KOPT-K1 (cell line): ENCODE data around the gene EFTUD2.

Experiments used
- H3K27ac ChIP-seq: fragments of 200-600 bp; sonication (generic); 2 replicates; pipeline ENCODE4 v1.5.1; 2016; ENCODE audit warnings: antibody characterized with exemption, mild to moderate bottlenecking, low read depth, low read length; ENCODE audit not compliant: poor library complexity, severe bottlenecking
- H3K36me3 ChIP-seq: fragments of 200-600 bp; sonication (generic); 2 replicates; pipeline ENCODE4 v1.5.1; 2017; ENCODE audit warnings: antibody characterized with exemption, mild to moderate bottlenecking, low read length, moderate library complexity; ENCODE audit not compliant: insufficient read depth
- H3K9me3 ChIP-seq: fragments of 200-600 bp; sonication (generic); 2 replicates; pipeline ENCODE4 v1.5.1; 2017; ENCODE audit warnings: antibody characterized with exemption, low read length, mild to moderate bottlenecking; ENCODE audit not compliant: insufficient read depth, poor library complexity, severe bottlenecking

Gene EFTUD2

GRCh38 chr17:44918006-44918405 is 18.8 kb upstream of the EFTUD2 start:
- H3K27ac ChIP-seq: no peak overlapping the region
- no peaks in the 10 kb centered on the region for H3K36me3 ChIP-seq
- no peaks in the 10 kb centered on the region for H3K9me3 ChIP-seq

GRCh38 chr17:44917456-44917855 is 18.2 kb upstream of the EFTUD2 start:
- Histone ChIP-seq H3K9me3 (no peaks in the 10 kb centered on the region), H3K27ac (no peak overlapping the region), H3K36me3 (no peaks in the 10 kb centered on the region)

GRCh38 chr17:44916781-44917241 is 17.6 kb upstream of the EFTUD2 start:
- Histone ChIP-seq H3K27ac (no peak overlapping the region), H3K9me3 (no peaks in the 10 kb centered on the region), H3K36me3 (no peaks in the 10 kb centered on the region)

DNA sequence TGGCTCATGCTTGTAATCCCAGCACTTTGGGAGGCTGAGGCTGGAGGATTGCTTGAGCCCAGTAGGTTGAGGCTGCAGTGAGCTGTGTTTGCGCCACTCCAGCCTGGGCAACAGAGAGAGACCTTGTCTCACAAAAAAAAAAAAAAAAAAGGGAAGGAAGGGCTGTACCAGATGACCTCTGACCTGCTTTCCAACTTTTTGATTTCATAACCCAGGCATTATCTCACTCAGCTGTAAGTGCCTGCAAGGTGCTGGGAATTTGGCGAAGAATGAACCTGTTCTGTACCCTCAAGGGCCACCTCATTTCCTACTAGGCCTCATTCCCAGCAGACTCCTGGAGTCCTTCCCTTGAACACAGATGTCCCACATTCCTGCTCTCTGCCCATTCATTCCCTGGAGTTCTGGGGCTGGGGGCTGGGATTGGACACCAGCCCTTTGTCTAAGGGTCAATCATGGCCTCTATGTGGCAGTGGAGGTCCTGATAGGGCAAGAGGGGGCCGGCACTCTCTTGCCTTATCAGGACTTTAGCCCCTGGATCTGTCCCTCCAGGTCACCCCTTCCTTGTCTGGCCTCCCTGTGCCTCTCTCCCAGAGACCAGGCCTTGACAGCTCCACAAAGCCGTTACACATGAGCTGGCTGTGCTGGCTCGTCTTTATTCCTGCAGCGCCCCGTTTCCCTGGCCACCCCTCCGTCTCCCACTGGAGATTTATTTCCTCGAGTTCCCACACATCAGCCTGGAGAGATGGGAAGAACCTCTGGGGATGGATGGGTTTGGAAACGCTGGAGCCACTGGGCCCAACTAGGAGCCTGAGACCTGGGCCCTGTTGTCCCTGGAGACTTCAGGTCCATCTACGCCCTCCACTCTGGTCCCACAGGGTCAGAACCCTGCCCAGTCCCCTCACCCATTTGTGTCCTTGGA is 16.9 kb upstream of the EFTUD2 start:
- Histone ChIP-seq H3K36me3 (no peaks in the 10 kb centered on the region), H3K9me3 (no peaks in the 10 kb centered on the region), H3K27ac (no peak overlapping the region)

DNA sequence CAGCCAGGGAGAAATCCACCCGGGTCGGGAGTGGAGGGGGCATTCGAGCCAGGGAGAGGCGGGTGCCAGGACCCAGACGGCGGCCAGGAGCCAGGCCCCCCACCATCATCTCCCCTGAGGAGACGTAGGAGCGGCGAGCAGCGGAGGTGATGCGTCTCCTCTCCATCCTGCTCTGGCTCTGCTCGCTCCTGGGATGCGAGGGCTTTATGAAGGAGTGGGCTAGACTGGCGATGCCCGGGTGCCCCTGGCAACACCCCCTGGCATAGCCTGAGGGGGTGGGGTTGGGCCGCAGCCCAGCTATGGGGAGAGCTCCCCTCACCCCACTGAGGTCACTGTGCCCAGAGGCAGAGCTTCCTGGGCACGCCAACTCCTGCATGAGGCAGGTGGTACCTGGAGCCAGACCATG is 16.1 kb upstream of the EFTUD2 start, which contains the start of gene GFAP:
GFAP (minus strand) TSS at position 180 of the 406 bp plus-strand sequence; CDS start at position 166, 14 bp downstream.
- H3K27ac ChIP-seq: no peak within 1 kb of the TSS
- no peaks in the 10 kb centered on the region for H3K9me3 ChIP-seq
- no peaks in the 10 kb centered on the region for H3K36me3 ChIP-seq

- no peaks in the 10 kb centered on the region for H3K9me3 ChIP-seq
- H3K27ac ChIP-seq: no peak overlapping the region
Observed at GRCh38 chr17:44914698-44915271, 15.5 kb upstream of the EFTUD2 start.

GRCh38 chr17:44914148-44914547 is 14.9 kb upstream of the EFTUD2 start:
- Histone ChIP-seq H3K36me3 (no peaks in the 10 kb centered on the region), H3K27ac (no peak overlapping the region), H3K9me3 (no peaks in the 10 kb centered on the region)

More at GRCh38 chr17:44914698-44915271, 15.5 kb upstream of the EFTUD2 start:
- H3K36me3 ChIP-seq: no peaks in the 10 kb centered on the region

DNA sequence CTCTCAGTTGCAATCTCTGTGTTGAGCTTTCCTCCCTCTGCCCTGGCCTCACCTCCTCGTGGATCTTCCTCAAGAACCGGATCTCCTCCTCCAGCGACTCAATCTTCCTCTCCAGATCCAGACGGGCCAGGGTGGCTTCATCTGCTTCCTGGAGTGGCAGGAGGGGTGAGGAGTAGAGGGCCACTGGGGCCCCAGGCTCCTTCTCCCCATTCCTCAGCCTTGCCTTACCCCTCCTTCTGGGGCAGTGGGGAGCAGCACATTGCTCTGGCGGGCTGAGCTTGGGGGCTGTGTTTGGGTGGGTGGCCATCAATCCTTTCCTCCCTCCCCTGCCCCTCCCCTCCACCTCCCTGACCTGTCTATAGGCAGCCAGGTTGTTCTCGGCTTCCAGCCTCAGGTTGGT is 14.4 kb upstream of the EFTUD2 start:
- Histone ChIP-seq H3K27ac (no peak overlapping the region), H3K36me3 (no peaks in the 10 kb centered on the region), H3K9me3 (no peaks in the 10 kb centered on the region)

- no peaks in the 10 kb centered on the region for H3K9me3 ChIP-seq
- H3K27ac ChIP-seq: no peak overlapping the region
- H3K36me3 ChIP-seq: no peaks in the 10 kb centered on the region
Observed at GRCh38 chr17:44912763-44913544, 13.7 kb upstream of the EFTUD2 start.

DNA sequence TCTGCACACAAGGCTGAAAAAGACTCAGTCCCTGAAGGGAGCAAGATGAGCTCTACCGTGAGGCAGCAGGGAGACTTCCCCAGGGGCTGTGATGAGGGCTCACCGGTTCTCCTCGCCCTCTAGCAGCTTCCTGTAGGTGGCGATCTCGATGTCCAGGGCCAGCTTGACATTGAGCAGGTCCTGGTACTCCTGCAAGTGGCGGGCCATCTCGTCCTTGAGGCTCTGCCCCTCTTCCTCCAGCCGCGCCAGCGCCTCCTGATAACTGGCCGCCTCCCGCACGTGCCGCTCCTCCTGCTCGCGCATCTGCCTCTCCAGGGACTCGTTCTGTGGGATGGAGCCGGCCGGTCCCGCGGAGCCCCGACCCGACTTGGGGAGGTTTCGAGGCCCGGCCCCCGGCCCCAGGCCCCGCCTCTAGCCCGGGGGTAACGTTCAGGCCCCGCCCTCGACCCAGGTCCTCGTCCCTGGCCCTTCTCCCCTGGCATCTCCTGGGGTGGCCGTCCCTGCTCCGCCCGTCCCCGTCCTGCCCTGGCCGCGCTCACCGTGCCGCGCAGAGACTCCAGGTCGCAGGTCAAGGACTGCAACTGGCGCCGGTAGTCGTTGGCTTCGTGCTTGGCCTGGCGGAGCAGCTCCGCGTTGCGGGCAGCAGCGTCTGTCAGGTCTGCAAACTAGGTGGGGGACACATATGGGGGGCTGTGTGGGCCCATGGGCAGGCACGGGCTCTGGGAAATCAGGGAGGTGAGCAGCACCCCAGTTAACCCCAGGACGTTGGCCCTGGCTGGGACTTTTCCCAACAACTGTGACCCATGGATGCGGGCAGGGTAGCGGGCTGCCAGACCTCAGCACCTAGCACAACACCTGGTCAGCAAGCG is 12.1 kb upstream of the EFTUD2 start:
- Histone ChIP-seq H3K36me3 (no peaks in the 10 kb centered on the region), H3K27ac (no peak overlapping the region), H3K9me3 (no peaks in the 10 kb centered on the region)

DNA sequence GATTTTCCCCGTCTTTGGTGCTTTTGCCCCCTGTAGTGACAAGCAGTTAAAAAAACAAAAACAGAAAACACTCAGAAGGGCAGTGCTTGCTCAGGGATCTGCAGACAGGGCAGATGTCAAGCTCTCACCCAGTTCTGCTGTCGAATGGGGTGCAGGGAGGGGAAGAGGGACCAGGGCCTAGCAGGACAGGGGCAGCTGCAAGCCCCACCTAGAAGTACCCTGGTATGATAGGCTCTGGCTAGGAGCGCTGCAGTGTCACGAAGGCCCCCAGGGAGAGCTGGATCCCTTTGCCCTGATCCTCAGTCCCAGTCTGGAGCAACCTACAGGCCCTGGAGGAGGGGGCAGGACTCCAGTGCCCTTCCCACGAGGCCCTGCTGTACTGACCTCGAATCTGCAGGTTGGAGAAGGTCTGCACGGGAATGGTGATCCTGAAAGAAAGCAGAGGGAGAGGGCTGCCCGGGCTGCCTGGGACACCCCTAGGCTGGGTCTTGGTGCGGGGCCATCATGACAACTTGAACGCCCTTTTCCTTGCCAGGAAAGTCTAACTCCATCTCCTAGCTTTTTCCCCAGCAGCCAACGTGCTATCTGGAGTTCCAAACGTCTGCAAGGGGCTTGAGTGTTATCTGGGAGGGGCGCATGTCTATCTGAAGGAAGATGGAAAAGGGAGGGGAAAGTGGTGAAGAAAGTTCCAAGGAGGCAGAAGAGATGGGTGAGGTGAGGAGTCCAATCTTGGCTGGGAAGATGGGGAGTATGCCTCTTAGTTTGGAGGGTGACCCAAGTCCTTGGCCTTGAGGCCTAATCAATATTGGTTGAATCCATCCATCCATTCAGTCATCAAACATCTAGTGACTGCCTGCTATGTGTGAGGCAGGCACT is 11.2 kb upstream of the EFTUD2 start:
- Histone ChIP-seq H3K9me3 (no peaks in the 10 kb centered on the region), H3K27ac (no peak overlapping the region), H3K36me3 (no peaks in the 10 kb centered on the region)

GRCh38 chr17:44909681-44910144 is 10.5 kb upstream of the EFTUD2 start:
- Histone ChIP-seq H3K27ac (no peak overlapping the region), H3K36me3 (no peaks in the 10 kb centered on the region)

GRCh38 chr17:44908761-44909326 is 9.6 kb upstream of the EFTUD2 start:
- no peak overlapping the region for H3K27ac ChIP-seq
- no peaks in the 10 kb centered on the region for H3K36me3 ChIP-seq
- no peaks in the 10 kb centered on the region for H3K9me3 ChIP-seq

More at GRCh38 chr17:44909681-44910144, 10.5 kb upstream of the EFTUD2 start:
- H3K9me3 ChIP-seq: no peaks in the 10 kb centered on the region
